Activated CD4-positive, CD25-positive, alpha-beta regulatory T cell treated with anti-CD3 and anti-CD28 coated beads, Interleukin-2, amount 50 U/mL, for 16 hours (primary cell): ENCODE results near the gene KCNMA1.
"Not testable (repeated sequence)": the region's sequence is repeated elsewhere in the genome, so short reads cannot be mapped to it uniquely, and the experiment has no call there.

Experiments
- DNase-seq: peaks from one replicate; pipeline ENCODE4 v3.0.0-alpha.2; 2020; ENCODE audit warnings: low read depth, low spot score

The KCNMA1 gene

GRCh38 chr10:77419056-77419455 is 218.6 kb downstream of the KCNMA1 start:
- no peak for DNase-seq

- DNase-seq, result no peak
Observed at GRCh38 chr10:77417806-77418640, 219.6 kb downstream of the KCNMA1 start.

- DNase-seq, result no peak
Observed at GRCh38 chr10:77417359-77417758, 220.2 kb downstream of the KCNMA1 start.

- no peak for DNase-seq
Observed at GRCh38 chr10:77416311-77417135, 221.1 kb downstream of the KCNMA1 start.

GRCh38 chr10:77415313-77415960 is 222.2 kb downstream of the KCNMA1 start:
- DNase-seq, result no peak

DNA sequence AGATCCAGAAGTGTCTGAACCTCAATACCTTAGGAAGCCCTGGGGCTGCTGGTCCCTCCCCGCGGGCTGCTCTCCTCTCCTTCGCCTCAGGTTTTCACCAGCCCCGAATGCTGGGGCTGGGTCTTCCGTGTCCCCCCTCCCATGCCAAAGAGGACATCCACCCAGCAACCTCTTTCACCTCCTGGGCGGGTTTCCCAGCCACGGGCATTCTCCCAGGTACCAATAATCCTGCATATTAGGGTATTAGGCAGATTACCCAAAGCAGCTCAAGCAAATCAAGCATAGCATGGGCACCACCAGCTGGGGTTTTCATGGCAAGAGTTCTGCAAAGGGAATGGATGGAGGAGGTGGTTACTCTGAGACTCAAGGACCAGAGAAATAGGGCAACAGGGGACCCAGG is 224.4 kb downstream of the KCNMA1 start:
- DNase-seq, result no peak

GRCh38 chr10:77412573-77413133 is 225.0 kb downstream of the KCNMA1 start:
- DNase-seq, result not testable (repeated sequence)

GRCh38 chr10:77411805-77412204 is 225.8 kb downstream of the KCNMA1 start:
- no peak for DNase-seq

DNA sequence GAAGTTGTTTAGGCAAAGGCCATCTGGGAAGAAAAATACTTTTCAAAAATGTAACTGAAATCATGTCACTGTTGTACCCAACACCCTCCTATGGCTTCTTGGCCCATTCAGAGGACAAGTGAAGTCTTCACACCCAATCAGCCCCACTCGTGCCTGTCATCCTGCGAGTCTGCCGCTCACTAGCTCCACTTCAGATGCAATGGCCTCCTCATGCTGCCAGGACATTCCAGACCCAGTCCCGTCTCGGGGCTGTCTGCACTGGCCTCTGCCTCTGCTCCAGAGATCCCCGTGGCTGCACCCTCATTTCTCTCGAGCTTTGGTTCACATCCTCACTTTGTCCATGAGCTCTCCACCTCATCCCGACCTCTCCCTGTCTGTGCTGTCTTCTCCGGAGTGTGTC is 227.1 kb downstream of the KCNMA1 start:
- no peak for DNase-seq

- no peak for DNase-seq
Observed at GRCh38 chr10:77409697-77410471, 227.7 kb downstream of the KCNMA1 start.

DNA sequence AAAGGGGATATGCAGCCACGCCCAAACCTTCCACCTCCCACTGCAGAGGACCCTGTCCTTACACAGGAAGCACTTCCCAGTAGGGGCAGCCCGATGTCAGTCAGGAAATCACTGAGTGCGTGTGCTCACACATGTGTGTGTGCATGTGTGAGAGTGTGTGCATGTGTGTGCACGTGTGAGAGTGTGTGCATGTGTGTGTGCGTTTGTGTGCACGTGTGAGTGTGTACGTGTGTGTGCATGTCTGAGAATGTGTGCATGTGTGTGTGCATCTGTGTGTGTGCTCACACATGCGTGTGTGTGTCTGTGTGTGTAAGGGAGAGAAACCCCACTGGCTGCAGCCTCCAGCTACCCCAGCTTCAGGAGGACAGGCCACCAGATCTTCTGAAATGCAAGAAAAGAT is 229.3 kb downstream of the KCNMA1 start:
- DNase-seq, result no peak

- DNase-seq, result no peak
Observed at GRCh38 chr10:77406764-77407430, 230.7 kb downstream of the KCNMA1 start.

DNA sequence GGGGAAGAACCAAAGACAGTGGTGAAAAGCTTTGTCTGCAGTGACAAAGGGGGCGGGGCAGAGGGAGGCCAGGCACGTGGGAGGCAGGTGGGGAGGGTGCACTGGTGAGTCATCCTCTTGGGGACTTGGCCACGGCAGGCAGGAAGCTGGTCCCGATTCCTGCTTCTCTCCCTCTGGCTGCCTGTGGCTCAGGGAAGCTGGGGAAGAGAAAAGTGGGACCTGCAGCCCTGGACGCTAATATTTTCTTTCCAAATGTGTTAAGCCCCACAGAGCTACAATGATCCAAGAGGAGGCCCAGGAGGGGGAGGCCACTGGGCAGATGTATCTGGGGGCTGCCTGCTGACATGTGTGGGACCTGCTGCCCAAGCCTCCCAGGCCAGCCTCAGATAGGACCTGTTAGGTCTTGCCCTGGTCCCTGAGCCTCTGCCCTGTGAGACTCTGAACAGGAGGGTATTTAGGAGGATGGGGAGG is 231.8 kb downstream of the KCNMA1 start:
- DNase-seq, result no peak

DNA sequence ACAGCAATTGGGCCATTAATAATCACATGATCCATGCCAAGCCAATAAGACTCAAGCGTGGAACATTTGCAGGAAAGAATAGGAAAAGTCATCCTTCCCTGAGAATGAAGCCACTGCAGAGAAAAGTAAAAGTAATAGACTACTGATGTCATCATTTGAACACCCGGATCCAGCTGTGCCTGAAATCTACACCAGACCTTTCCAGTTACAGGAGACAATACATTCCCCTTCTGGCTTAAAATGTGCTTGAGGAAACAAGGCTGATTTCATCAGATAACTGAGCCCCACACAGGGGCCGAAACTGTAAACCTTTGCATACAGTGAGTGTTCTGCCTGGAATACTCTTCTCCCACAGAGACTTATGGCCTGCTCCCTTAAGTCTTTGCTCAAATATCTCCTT is 232.8 kb downstream of the KCNMA1 start:
- DNase-seq, result no peak

GRCh38 chr10:77403761-77404160 is 233.8 kb downstream of the KCNMA1 start:
- no peak for DNase-seq

- no peak for DNase-seq
Observed at GRCh38 chr10:77401683-77402082, 235.9 kb downstream of the KCNMA1 start.

GRCh38 chr10:77400033-77400432 is 237.6 kb downstream of the KCNMA1 start:
- DNase-seq, result no peak

- no peak for DNase-seq
Observed at GRCh38 chr10:77398986-77399755, 238.4 kb downstream of the KCNMA1 start.

DNA sequence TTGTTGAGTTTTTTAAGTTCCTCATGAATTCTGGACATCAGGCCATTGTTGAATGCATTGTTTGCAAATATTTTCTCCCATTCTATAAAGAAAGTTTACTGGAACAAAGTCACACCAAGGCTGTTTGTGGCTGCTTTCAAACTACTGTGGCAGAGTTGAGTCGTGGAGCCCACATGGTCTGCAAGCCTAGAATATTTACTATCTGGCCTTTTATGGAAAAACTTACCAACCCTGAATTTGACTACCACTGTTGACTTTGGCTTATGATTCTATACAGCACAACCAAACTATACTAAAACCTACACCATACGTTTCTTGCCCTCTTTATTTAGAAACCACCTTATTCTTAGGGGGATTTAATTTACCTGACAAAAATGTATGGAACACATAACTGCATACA is 239.1 kb downstream of the KCNMA1 start:
- DNase-seq, result no peak

- no peak for DNase-seq
Observed at GRCh38 chr10:77397103-77397502, 240.5 kb downstream of the KCNMA1 start.
